SK-N-SH (cell line): Measurements from ENCODE around the gene RAP1GAP. TPM values are rescaled to one million over a fixed set of nuclear protein-coding genes. Genes with fewer than 3 reads are reported as not detected.

Source experiments
- CTCF ChIA-PET: fragments of 300-600, 350-600 bp; formaldehyde crosslinking; extraction: SDS; loops from one replicate; lab custom pipeline; 2021; lab: Yijun Ruan, JAX
- POLR2A ChIA-PET: fragments of 350-600 bp; sonication (Branson Sonifier 250); formaldehyde crosslinking; extraction: SDS; loops from one replicate; lab custom pipeline; 2020; ENCODE audit warnings: antibody characterized with exemption, inconsistent platforms; lab: Yijun Ruan, JAX
- DNase-seq: peaks from one replicate; pipeline ENCODE4 v3.0.0; 2012
- H2AFZ ChIP-seq: fragments of 200-600 bp; sonication (generic); 2 replicates; pipeline ENCODE4 v1.8.1; 2016; ENCODE audit warnings: antibody characterized with exemption, mild to moderate bottlenecking, low read depth
- H3F3A ChIP-seq: fragments of 200-600 bp; sonication (generic); replicated peaks from 2 replicates; pipeline ENCODE3; 2016; ENCODE audit warnings: antibody characterized with exemption, mild to moderate bottlenecking; ENCODE audit not compliant: insufficient read depth
- H3K27ac ChIP-seq, 2 experiments: fragments of 200-500 bp in 1 of 2; fragments of 200-600 bp in 1 of 2; sonication (Bioruptor generic) in 1 of 2; sonication (generic), shearing (Covaris generic) in 1 of 2; 2 replicates each; pipeline versions ENCODE4 v1.5.1 to v1.6.1; 2014 to 2016; ENCODE audit warnings: low read depth in 2 of 2, inconsistent platforms in 1 of 2, low read length in 1 of 2, mild to moderate bottlenecking in 1 of 2, mixed read lengths in 1 of 2
- H3K27me3 ChIP-seq: fragments of 200-600 bp; sonication (generic), shearing (Covaris generic); 2 replicates; pipeline ENCODE4 v1.6.1; 2016; ENCODE audit warnings: mixed run types; ENCODE audit not compliant: insufficient read depth
- H3K36me3 ChIP-seq, 2 experiments: fragments of 200-500 bp in 1 of 2; fragments of 200-600 bp in 1 of 2; sonication (Bioruptor generic) in 1 of 2; sonication (generic) in 1 of 2; replicated peaks in 1 of 2; 2 replicates each; pipeline versions ENCODE3 to v1.5.1; 2014 to 2016; ENCODE audit warnings: low read length in 1 of 2, mild to moderate bottlenecking in 1 of 2; ENCODE audit not compliant: insufficient read depth in 2 of 2, control insufficient read depth in 1 of 2
- H3K4me1 ChIP-seq, 2 experiments: fragments of 200-500 bp in 1 of 2; fragments of 200-600 bp in 1 of 2; sonication (Bioruptor generic) in 1 of 2; sonication (generic), shearing (Covaris generic) in 1 of 2; 2 replicates each; pipeline versions ENCODE4 v1.5.1 to v1.6.1; 2014 to 2016; ENCODE audit warnings: low read depth in 1 of 2, low read length in 1 of 2, mixed run types in 1 of 2; ENCODE audit not compliant: insufficient read depth in 2 of 2, control insufficient read depth in 1 of 2
- H3K4me2 ChIP-seq: fragments of 200-600 bp; sonication (generic), shearing (Covaris generic); 2 replicates; pipeline ENCODE4 v1.6.1; 2017; ENCODE audit warnings: mixed run types
- H3K4me3 ChIP-seq, 2 experiments: fragments of 200-500 bp in 1 of 2; fragments of 200-600 bp in 1 of 2; sonication (Bioruptor generic) in 1 of 2; sonication (generic), shearing (Covaris generic) in 1 of 2; 2 replicates each; pipeline versions ENCODE4 v1.5.1 to v1.8.1; 2014 to 2016; ENCODE audit warnings: low read depth in 2 of 2, inconsistent platforms in 1 of 2, low read length in 1 of 2, mild to moderate bottlenecking in 1 of 2, mixed read lengths in 1 of 2, moderate library complexity in 1 of 2
- H3K79me2 ChIP-seq: fragments of 200-600 bp; sonication (generic); 2 replicates; pipeline ENCODE4 v1.8.1; 2017; ENCODE audit warnings: mild to moderate bottlenecking; ENCODE audit not compliant: insufficient read depth
- H3K9ac ChIP-seq: fragments of 200-600 bp; sonication (generic); 2 replicates; pipeline ENCODE4 v1.6.1; 2017; ENCODE audit warnings: mixed run types
- H3K9me2 ChIP-seq: fragments of 200-600 bp; sonication (generic); 2 replicates; pipeline ENCODE4 v1.6.1; 2017; ENCODE audit warnings: mixed run types
- H3K9me3 ChIP-seq: fragments of 200-600 bp; sonication (generic); 2 replicates; pipeline ENCODE4 v1.6.1; 2017; ENCODE audit warnings: mixed run types, mild to moderate bottlenecking, moderate library complexity
- H4K20me1 ChIP-seq: fragments of 200-600 bp; sonication (generic); 2 replicates; pipeline ENCODE4 v1.6.1; 2017; ENCODE audit warnings: mild to moderate bottlenecking, mixed run types; ENCODE audit not compliant: insufficient read depth
- CHD2 ChIP-seq: fragments of 150-350 bp; IDR thresholded peaks from 2 replicates; pipeline ENCODE4 v1.6.1; 2018; ENCODE audit warnings: low read length; ENCODE audit not compliant: partially characterized antibody
- EZH2phosphoT487 ChIP-seq: fragments of 200-600 bp; sonication (generic); IDR thresholded peaks from 2 replicates; pipeline ENCODE4 v1.6.1; 2017; ENCODE audit warnings: low read depth, mixed run types, mild to moderate bottlenecking, antibody characterized with exemption, moderate library complexity, borderline replicate concordance
- FOSL2 ChIP-seq: IDR thresholded peaks from 2 replicates; pipeline ENCODE4 v1.4.0; 2012; ENCODE audit warnings: low read depth, mild to moderate bottlenecking, moderate library complexity, borderline replicate concordance
- FOXJ3 ChIP-seq: sonication (generic); formaldehyde crosslinking; IDR thresholded peaks from 2 replicates; pipeline ENCODE4 v1.5.1; 2020; ENCODE audit warnings: mild to moderate bottlenecking, missing genetic modification reagents
- FOXM1 ChIP-seq: IDR thresholded peaks from 2 replicates; pipeline ENCODE4 v1.4.0; 2012; ENCODE audit warnings: low read depth, mild to moderate bottlenecking
- GABPA ChIP-seq: IDR thresholded peaks from 2 replicates; pipeline ENCODE4 v1.4.0; 2012; ENCODE audit warnings: low read depth, mild to moderate bottlenecking
- GATA2 ChIP-seq: sonication (generic); formaldehyde crosslinking; IDR thresholded peaks from 2 replicates; pipeline ENCODE4 v1.5.0; 2020; ENCODE audit warnings: mild to moderate bottlenecking, missing genetic modification reagents
- NFIC ChIP-seq: IDR thresholded peaks from 2 replicates; pipeline ENCODE4 v1.4.0; 2012; ENCODE audit warnings: borderline replicate concordance
- POLR2AphosphoS5 ChIP-seq: IDR thresholded peaks from 2 replicates; pipeline ENCODE4 v1.6.1; 2012; ENCODE audit warnings: low read depth, low read length
- RAD21 ChIP-seq: IDR thresholded peaks from 2 replicates; pipeline ENCODE4 v1.6.1; 2012; ENCODE audit warnings: mild to moderate bottlenecking, low read length
- RCOR1 ChIP-seq: fragments of 150-350 bp; IDR thresholded peaks from 2 replicates; pipeline ENCODE4 v1.6.1; 2017; ENCODE audit warnings: antibody characterized with exemption, low read length
- SMC3 ChIP-seq: IDR thresholded peaks from 2 replicates; pipeline ENCODE4 v1.6.1; 2012; ENCODE audit warnings: low read depth, low read length, improper control_type of control experiment
- TAF1 ChIP-seq: IDR thresholded peaks from 2 replicates; pipeline ENCODE4 v1.6.1; 2012; ENCODE audit warnings: low read depth, mild to moderate bottlenecking, low read length, moderate library complexity, borderline replicate concordance
- TCF12 ChIP-seq: IDR thresholded peaks from 2 replicates; pipeline ENCODE4 v1.4.0; 2012
- YY1 ChIP-seq: IDR thresholded peaks from 2 replicates; pipeline ENCODE4 v1.4.0; 2012; ENCODE audit warnings: low read depth, mild to moderate bottlenecking
- WGBS: methylation state at CpG from one replicate; pipeline ENCODE4 v1.1.6; 2017; ENCODE audit warnings: low lambda C conversion rate; 5-methylcytosine and 5-hydroxymethylcytosine counted together
- polyA plus RNA-seq, 3 experiments: library from polyadenylated mRNA; depleted of rRNA; stranded (reverse); fragments of >200 nt; gene quantifications; 2 replicates each; pipeline ENCODE4 v1.2.3, GENCODE V29; 2012
- TF ChIP-seq, protein P1 (sequence below): IDR thresholded peaks from 2 replicates; pipeline ENCODE4 v1.6.1; 2012; ENCODE audit warnings: mild to moderate bottlenecking, low read depth, low read length, moderate library complexity
- TF ChIP-seq, protein P2 (sequence below): fragments of 150-350 bp; IDR thresholded peaks from 2 replicates; pipeline ENCODE4 v1.6.1; 2016; ENCODE audit warnings: mild to moderate bottlenecking, low read depth, low read length
- TF ChIP-seq, protein P3 (sequence below): IDR thresholded peaks from 2 replicates; pipeline ENCODE4 v1.4.0; 2012; ENCODE audit warnings: low read depth
- TF ChIP-seq, protein P4 (sequence below): IDR thresholded peaks from 2 replicates; pipeline ENCODE4; 2012

Gene RAP1GAP
- polyA plus RNA-seq, 1 of the 3 experiments (the other 2 are of a cell fraction) = 0.99 TPM

DNA sequence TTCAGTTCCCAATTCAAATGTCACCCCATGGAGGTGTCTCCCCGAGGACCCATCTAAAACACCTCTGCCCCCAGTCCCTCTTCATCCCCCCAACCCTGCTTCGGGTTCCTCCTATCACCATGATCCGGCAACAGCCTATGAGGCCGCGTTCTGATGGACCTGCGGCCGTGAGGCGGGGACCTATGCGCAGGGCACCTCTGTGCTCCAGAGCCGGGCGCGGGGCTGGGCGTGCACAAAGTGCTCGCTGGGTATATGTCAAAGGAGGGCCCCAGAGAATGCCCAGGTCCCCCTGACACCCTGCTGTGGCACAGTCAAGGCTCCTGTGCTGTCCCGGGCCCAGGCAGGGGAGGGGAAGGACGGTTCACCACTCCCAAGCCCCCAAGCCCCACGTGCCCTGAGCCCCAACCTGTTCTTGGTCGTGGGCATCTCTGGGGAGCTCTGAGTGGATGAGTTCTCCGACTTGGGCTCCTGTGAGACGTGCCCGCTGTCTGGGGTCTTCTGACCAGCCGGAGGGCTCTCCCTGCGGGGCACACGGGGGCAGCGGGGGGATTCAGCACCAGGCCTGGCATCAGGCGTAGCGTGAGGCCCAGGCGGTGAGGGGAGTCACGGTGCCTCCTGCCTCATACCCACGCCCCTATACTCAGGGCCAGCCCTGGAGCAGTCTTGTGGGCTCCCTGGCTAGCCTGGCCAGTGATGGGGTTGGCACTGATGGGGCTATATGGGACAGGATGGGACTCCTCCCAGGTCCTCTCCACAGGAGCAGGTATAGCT lies 67.7 kb downstream of the RAP1GAP start (continued):
- TF ChIP-seq, protein P1, sequence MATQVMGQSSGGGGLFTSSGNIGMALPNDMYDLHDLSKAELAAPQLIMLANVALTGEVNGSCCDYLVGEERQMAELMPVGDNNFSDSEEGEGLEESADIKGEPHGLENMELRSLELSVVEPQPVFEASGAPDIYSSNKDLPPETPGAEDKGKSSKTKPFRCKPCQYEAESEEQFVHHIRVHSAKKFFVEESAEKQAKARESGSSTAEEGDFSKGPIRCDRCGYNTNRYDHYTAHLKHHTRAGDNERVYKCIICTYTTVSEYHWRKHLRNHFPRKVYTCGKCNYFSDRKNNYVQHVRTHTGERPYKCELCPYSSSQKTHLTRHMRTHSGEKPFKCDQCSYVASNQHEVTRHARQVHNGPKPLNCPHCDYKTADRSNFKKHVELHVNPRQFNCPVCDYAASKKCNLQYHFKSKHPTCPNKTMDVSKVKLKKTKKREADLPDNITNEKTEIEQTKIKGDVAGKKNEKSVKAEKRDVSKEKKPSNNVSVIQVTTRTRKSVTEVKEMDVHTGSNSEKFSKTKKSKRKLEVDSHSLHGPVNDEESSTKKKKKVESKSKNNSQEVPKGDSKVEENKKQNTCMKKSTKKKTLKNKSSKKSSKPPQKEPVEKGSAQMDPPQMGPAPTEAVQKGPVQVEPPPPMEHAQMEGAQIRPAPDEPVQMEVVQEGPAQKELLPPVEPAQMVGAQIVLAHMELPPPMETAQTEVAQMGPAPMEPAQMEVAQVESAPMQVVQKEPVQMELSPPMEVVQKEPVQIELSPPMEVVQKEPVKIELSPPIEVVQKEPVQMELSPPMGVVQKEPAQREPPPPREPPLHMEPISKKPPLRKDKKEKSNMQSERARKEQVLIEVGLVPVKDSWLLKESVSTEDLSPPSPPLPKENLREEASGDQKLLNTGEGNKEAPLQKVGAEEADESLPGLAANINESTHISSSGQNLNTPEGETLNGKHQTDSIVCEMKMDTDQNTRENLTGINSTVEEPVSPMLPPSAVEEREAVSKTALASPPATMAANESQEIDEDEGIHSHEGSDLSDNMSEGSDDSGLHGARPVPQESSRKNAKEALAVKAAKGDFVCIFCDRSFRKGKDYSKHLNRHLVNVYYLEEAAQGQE = no peak
- TF ChIP-seq, protein P2, sequence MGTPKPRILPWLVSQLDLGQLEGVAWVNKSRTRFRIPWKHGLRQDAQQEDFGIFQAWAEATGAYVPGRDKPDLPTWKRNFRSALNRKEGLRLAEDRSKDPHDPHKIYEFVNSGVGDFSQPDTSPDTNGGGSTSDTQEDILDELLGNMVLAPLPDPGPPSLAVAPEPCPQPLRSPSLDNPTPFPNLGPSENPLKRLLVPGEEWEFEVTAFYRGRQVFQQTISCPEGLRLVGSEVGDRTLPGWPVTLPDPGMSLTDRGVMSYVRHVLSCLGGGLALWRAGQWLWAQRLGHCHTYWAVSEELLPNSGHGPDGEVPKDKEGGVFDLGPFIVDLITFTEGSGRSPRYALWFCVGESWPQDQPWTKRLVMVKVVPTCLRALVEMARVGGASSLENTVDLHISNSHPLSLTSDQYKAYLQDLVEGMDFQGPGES = no peak
- TF ChIP-seq EZH2phosphoT487 (no peak), RAD21 (no peak)

DNA sequence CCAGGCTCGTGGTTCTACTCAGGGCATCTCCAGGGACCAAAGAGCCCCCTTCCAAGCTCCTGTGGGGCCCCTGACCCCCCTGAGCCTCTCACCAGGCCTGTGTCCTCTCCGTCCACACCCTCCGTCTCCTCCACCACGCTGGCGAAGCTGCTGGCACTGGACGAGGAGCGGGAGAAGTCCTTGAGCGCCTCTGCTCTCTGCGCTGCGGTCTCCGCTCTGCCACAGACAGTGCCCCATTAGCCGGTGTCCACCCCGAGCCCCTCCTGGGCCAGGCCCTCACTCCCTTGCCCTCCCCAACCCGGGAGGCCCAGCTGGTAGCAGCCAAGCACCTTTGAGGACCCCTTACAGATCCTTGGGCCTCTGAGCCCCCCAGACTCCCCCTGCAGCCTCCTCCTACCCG lies 69.8 kb downstream of the RAP1GAP start:
- ChIA-PET POLR2A (no interaction called here), CTCF (interaction anchor here (1.1 to 1.7 kb wide), 2 partner anchors 18 to 60 kb away, joined by 3 to 4 read pairs; no protein-coding TSS in a partner anchor)

More for the DNA sequence above, 69.8 kb downstream of the RAP1GAP start:
- Histone ChIP-seq H3K36me3 (no peaks in the 10 kb centered on the region), H3K79me2 (no peaks in the 10 kb centered on the region), H3K9ac (no peak overlapping the region), H4K20me1 (no peaks in the 10 kb centered on the region), H3K4me3 (no peak overlapping the region), H3F3A (no peaks in the 10 kb centered on the region), H3K9me2 (no peaks in the 10 kb centered on the region), H3K9me3 (no peaks in the 10 kb centered on the region), H3K27ac (no peak overlapping the region), H2AFZ (no peak overlapping the region), H3K27me3 (no peaks in the 10 kb centered on the region), H3K4me2 (no peak overlapping the region)
- DNase-seq = no peak
- 72% methylated on average over 15 of the region's 15 CpGs for WGBS
- no peak for TF ChIP-seq GABPA
- no peak for TF ChIP-seq GATA2
- TF ChIP-seq RCOR1 = no peak
- no peak for TF ChIP-seq FOSL2
- TF ChIP-seq FOXJ3 = no peak
- TF ChIP-seq TAF1 = no peak
- no peak for TF ChIP-seq RAD21
- TF ChIP-seq FOXM1 = no peak
- no peak for TF ChIP-seq SMC3
- TF ChIP-seq NFIC = no peak
- TF ChIP-seq, protein P1 = no peak
- TF ChIP-seq, protein P3, sequence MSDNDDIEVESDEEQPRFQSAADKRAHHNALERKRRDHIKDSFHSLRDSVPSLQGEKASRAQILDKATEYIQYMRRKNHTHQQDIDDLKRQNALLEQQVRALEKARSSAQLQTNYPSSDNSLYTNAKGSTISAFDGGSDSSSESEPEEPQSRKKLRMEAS = no peak
- no peak for TF ChIP-seq POLR2AphosphoS5
- TF ChIP-seq EZH2phosphoT487 = no peak
- TF ChIP-seq, protein P2 = no peak
- no peak for TF ChIP-seq YY1
- TF ChIP-seq, protein P4, sequence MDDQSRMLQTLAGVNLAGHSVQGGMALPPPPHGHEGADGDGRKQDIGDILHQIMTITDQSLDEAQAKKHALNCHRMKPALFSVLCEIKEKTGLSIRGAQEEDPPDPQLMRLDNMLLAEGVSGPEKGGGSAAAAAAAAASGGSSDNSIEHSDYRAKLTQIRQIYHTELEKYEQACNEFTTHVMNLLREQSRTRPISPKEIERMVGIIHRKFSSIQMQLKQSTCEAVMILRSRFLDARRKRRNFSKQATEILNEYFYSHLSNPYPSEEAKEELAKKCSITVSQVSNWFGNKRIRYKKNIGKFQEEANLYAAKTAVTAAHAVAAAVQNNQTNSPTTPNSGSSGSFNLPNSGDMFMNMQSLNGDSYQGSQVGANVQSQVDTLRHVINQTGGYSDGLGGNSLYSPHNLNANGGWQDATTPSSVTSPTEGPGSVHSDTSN = no peak
- TF ChIP-seq CHD2 = no peak
- no peak for TF ChIP-seq TCF12
- TF ChIP-seq, all 33 proteins: peak for 0
- peaks cover 0 to 4% of the 10 kb centered on the region in 2 experiments; a peak in 1 of 4 replicates for H3K4me1 ChIP-seq
